ENCODE data around the gene CDK9. TPM values are rescaled to one million over a fixed set of nuclear protein-coding genes. Genes with fewer than 3 reads are reported as not detected.

CDK9 gene
- total RNA-seq, 4 donors from 2014 or later, result 66.6 to 112 (median 87.6) TPM

DNA sequence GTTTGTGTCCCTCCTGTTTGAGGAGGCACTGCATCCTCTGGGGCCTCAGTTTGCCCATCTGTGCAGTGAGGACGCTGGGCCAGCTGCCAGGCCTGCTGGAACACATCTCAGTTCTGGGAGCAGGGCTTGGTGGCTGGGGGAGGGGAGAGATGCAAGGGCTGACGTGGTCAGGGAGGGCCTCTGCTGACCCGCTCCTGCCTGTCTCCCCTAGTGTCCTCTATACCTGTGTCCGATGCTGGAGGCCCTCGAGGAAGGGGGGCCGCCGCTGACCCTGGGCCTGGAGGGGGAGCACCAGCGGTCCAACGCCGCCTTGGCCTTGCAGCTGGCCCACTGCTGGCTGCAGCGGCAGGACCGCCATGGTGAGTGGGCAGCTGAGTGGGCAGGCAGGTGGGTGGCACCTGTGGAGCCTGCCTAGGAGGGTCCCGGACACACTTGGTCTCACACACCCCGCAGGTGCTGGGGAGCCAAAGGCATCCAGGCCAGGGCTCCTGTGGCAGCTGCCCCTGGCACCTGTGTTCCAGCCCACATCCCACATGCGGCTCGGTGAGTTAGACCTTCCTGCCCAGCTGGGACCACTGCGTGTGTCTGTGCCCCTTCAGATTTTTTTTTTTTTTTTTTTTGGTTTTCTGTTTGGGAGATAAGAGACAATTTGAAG is 22.6 kb downstream of the CDK9 start:
- Histone ChIP-seq H3K9me3 (no peaks in the 10 kb centered on the region), H3K4me3 (no peak overlapping the region), H3K36me3 (peaks cover 9 to 93% (median 11%) of the 10 kb centered on the region in 3 donors), H3K4me1 (peaks cover 4 to 41% (median 19%) of the 10 kb centered on the region in 4 donors), H3K27ac (peak overlapping the region in 1 of 4 donors; percentile 84), H3K27me3 (no peaks in the 10 kb centered on the region)
- no peak for DNase-seq (ENCODE audit: low spot score in 2 of 2)
- TF ChIP-seq POLR2A (IDR thresholded peaks at IDR 0.05), result no peak
- TF ChIP-seq CTCF (IDR thresholded peaks at IDR 0.05), result no peak
- no peak for TF ChIP-seq EP300 (IDR thresholded peaks at IDR 0.05)
- WGBS, 2 donors, result 82 to 85% methylated on average over 9 to 13 of the region's 17 CpGs

GRCh38 chr9:127809002-127809539 is 23.2 kb downstream of the CDK9 start:
- H3K4me1 ChIP-seq, result peaks cover under 1 to 41% (median 19%) of the 10 kb centered on the region in 4 donors
- 70 to 76% methylated on average over 6 to 9 of the region's 9 CpGs for WGBS, 2 donors
- H3K36me3 ChIP-seq, result peaks cover 9 to 97% (median 11%) of the 10 kb centered on the region in 3 donors
- DNase-seq (ENCODE audit: low spot score in 2 of 2), result no peak
- H3K9me3 ChIP-seq, result no peaks in the 10 kb centered on the region
- TF ChIP-seq POLR2A (IDR thresholded peaks at IDR 0.05), result no peak
- no peak for TF ChIP-seq CTCF (IDR thresholded peaks at IDR 0.05)
- no peak for TF ChIP-seq EP300 (IDR thresholded peaks at IDR 0.05)
- H3K4me3 ChIP-seq, result no peak overlapping the region
- H3K27ac ChIP-seq, result peak overlapping the region; percentile 41 to 84 (median 48)
- H3K27me3 ChIP-seq, result no peaks in the 10 kb centered on the region

DNA sequence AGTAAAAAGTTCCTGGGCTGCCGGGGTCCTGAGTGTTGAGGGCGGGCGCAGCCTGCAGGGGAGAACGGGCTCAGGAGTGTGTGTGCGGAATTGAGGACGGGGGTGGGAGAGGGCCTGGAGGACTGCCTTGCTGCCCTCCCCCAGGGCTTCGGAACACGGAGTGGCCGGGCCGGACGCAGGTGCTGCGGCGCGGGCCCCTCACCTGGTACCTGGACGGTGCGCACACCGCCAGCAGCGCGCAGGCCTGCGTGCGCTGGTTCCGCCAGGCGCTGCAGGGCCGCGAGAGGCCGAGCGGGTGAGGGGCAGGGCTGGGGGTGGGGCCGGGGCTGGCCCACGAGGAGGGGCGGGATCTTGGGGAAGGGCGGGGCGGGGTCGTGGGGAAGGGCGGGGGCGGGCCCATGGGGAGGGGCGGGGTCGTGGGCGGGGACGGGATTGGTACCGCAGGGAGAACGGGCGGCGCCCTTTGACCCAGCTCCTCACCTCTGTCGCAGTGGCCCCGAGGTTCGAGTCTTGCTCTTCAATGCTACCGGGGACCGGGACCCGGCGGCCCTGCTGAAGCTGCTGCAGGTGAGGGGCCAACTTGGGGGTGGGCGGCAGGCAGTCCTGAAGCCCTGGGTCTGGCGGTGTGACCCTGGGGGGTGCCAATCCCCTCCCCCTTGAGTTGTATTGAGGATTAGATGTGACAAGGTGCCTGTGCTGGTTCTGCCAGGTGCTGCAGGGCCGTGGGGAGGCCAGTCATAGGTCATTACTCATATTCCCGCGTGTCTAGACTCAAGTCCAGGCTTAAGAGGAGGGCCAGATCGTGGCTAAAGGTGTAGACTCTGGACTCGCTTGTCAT is 23.9 kb downstream of the CDK9 start:
- H3K9me3 ChIP-seq, result no peaks in the 10 kb centered on the region
- H3K4me3 ChIP-seq, result no peak overlapping the region
- peaks cover 0 to 41% (median 16%) of the 10 kb centered on the region in 4 donors for H3K4me1 ChIP-seq
- peak overlapping the region; percentile 47 to 84 (median 62) for H3K27ac ChIP-seq
- H3K27me3 ChIP-seq, result no peaks in the 10 kb centered on the region
- WGBS, 2 donors, result 39 to 70% methylated on average over 12 to 20 of the region's 57 CpGs
- no peak for TF ChIP-seq EP300 (IDR thresholded peaks at IDR 0.05)
- TF ChIP-seq CTCF (IDR thresholded peaks at IDR 0.05), result no peak
- no peak for TF ChIP-seq POLR2A (IDR thresholded peaks at IDR 0.05)
- H3K36me3 ChIP-seq, result peaks cover 9 to 97% (median 11%) of the 10 kb centered on the region in 3 donors
- no peak for DNase-seq (ENCODE audit: low spot score in 2 of 2)

GRCh38 chr9:127810378-127811187 is 24.7 kb downstream of the CDK9 start:
- Histone ChIP-seq H3K4me1 (peaks cover 0 to 43% (median 15%) of the 10 kb centered on the region in 4 donors), H3K4me3 (no peak overlapping the region), H3K36me3 (peaks cover 9 to 99% (median 18%) of the 10 kb centered on the region in 3 donors), H3K9me3 (no peaks in the 10 kb centered on the region), H3K27me3 (no peaks in the 10 kb centered on the region), H3K27ac (peak overlapping the region; percentile 47 to 84 (median 62))
- no peak for DNase-seq (ENCODE audit: low spot score in 2 of 2)
- TF ChIP-seq EP300 (IDR thresholded peaks at IDR 0.05), result no peak
- TF ChIP-seq POLR2A (IDR thresholded peaks at IDR 0.05), result no peak
- no peak for TF ChIP-seq CTCF (IDR thresholded peaks at IDR 0.05)
- WGBS, 2 donors, result 92 to 94% methylated on average over 10 of the region's 10 CpGs

All from tibial nerve (tissue), 4 donors.